NCI-H510A (cell line): Measurements from ENCODE around the gene SDF2.
"Not testable (repeated sequence)": the region's sequence is repeated elsewhere in the genome, so short reads cannot be mapped to it uniquely, and the experiment has no call there.

ENCODE experiments used
- DNase-seq: peaks from one replicate; lab custom pipeline; 2025; lab: John Stamatoyannopoulos, UW

SDF2 gene

DNA sequence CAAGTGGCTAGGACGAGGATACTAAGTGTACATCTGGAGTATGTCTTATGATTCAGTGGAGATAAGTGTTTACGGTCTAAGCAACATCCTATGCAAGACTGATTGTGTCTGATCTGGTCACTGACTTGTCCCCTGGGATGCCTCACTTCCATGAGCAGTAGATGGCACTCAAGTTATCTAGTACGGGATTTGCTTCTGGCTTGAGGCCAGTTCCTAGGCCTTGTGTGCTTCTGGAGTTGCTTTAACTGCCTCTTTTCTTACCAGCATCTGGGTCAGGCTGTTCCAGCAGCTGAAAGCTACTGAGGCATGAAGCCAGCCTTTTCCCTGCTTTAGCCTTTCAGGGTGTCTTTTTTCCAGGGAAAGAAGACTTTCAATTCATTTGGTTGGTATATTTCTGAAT, 23.3 kb upstream of the SDF2 start:
- no peak for DNase-seq

DNA sequence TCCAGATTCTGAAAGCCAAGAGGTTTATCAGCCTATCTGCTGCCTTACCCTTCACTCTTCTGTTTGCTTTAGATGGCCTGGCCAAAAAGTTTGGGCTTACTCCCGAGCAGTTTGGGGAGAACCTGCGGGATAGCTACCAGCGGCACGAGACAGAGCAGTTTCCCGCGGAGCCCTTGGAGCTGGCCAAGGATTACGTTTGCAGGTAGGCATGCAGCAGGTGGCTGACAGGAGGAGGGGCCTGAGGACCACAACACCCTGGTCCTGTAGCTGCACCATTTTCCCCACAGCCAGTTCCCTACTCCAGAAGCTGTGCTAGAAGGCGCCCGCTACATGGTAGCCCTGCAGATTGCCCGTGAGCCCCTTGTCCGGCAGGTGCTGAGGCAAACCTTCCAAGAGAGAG, 20.9 kb upstream of the SDF2 start:
- no peak for DNase-seq

DNA sequence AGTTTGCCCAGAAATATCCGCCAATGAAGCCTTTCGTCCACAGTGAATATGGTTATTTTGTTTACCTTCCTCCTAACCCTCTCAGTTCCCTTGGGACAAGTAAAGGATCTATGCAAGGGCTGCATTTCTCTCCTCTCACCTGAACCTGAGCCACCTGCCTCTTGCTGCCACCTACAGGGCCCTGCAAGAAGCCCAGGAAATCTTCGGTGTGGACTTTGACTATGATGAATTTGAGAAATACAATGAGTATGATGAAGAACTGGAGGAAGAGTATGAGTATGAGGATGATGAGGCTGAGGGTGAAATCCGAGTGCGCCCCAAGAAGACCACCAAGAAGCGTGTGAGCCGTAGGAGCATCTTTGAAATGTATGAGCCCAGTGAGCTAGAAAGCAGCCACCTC, 14.3 kb upstream of the SDF2 start:
- DNase-seq = no peak

DNA sequence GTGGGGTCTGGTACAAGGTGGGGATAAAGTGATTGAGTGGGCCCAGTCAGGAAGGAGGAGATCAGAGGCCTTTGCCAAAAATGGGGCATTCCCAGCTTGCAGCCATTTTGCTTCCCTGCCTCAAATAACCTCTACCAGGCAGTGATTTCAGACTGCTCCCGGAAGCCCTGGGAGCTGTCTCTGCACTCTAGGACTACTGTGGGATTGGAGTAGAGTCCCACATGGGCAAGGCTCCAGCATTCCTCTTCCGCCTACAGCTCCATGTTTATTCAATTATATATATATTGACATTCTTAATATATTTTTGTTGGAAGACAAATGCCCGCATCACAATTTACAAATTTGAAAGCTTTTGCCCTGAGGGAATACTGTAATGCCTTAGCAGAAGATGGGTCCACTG, 13.8 kb upstream of the SDF2 start:
- no peak for DNase-seq

DNA sequence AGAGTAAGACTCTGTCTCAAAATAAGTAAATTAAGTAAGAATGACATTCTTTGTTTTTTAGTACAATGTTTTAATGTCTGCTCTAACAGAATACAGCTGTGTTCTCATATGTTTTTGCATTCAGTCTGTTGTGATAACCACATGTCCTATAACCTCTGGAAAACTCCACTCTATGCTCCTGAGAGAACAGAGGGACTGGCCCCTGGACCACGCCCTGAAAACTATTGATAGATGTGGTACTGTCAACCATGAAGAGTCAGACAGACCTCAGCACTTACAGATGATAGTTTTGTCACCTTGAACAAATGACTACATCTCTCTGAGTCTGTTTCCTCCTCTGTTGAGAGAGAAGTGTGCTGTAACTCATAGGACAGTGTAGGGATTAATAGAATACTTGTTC, 8.2 kb upstream of the SDF2 start:
- no peak for DNase-seq

DNA sequence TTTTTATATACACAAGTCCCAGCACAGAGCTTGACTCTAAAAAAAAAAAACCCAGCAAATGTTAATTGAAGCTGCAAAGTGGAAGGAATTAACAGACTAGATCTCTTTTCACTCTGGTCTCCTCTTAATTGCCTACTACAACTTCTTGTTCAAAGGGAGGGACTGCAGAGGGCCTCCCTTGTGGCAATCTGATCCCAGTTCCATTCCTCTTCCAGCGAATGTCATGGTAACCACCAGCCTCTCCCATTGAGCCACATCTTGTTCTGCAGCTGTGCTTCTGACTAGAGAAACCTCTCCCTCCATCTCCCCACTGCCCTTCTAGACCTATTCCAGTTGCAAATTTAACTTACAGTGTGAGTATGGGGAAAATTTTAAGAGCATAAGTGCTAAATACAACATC, 6.2 kb upstream of the SDF2 start:
- no peak for DNase-seq

DNA sequence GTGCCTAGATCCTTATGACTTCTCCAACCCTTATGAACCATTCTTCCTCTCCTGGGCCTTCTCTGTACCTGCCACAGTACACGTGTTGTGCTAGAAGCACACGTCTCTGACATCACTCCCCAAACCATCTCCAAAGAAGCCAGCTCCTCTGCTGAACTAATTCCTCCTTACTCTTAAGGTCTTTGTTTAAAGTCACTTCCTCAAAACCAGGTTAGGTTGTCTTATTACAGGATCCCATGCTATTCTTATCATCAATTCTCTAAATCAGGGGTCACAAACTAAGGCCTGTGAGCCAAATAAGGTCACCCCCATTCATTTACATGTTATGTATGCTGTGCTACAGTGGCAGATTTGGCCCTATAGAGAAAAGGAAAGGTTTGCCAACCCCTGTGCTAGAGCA, 4.3 kb upstream of the SDF2 start:
- no peak for DNase-seq

DNA sequence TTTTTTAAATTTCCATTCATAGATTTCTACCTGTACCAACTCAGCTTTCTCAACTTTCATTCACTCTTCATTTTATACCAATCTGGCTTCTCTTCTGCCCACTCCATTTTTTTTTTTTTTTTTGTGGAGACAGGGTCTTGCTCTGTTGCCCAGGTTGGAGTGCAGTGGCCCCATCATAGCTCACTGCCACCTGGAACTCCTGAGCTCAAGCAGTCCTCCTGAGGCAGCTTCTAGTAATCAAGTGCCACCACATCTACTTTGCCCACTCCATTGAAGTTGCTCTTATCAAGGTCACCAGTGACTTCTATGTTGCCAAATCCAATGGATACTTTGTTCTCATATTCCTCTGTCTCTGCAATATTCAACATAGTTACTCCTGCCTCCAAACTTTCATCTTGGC, 2.0 kb upstream of the SDF2 start:
- DNase-seq = no peak

DNA sequence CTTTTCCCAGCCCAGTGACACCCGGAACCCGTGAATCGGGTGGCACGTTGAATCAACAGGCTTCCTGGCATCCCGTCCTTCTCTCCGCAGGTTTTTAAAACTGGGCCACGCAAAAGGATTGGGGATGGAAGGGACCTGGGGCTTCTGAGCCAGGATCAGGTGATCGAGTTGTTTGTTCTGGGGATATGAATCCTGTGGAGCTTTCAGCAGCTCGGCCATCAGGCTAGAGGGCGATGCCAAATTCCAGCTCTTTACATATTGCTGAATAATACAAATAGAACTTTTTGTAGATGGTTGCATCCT, 772 bp upstream of the SDF2 start:
- no peak for DNase-seq

DNA sequence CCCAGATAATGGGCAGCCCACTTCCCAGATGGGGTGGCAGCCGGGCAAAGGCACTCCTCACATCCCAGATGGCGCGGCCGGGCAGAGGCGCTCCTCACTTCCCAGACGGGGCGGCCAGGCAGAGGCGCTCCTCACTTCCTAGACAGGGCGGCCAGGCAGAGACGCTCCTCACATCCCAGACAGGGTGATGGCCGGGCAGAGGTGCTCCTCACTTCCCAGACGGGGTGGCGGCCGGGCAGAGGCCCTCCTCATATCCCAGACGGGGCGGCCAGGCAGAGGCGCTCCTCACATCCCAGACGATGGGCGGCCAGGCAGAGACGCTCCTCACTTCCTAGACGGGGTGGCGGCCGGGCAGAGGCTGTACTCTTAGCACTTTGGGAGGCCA, 2.2 kb downstream of the SDF2 start:
- DNase-seq = not testable (repeated sequence)

DNA sequence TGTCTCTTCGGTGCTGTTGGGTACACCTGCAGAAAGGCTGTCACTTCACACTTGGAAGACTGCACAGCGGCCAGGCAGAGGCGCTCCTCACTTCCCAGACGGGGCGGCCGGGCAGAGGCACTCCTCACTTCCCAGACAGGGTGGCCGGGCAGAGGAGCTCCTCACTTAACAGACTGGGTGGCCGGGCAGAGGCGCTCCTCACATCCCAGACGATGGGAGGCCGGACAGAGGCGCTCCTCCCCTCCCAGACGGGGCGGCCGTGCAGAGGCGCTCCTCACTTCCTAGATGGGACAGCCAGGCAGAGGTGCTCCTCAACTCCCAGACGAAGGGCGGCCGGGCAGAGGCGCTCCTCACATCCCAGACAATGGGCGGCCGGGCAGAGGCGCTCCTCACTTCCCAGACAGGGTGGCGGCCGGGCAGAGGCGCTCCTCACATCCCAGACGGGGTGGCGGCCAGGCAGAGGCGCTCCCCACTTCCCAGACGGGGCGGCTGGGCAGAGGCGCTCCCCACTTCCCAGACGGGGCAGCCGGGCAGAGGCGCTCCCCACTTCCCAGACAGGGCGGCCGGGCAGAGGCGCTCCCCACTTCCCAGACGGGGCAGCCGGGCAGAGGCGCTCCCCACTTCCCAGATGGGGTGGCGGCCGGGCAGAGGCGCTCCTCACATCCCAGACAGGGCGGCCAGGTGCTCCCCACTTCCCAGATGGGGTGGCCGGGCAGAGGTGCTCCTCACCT, 2.8 kb downstream of the SDF2 start:
- not testable (repeated sequence) for DNase-seq

DNA sequence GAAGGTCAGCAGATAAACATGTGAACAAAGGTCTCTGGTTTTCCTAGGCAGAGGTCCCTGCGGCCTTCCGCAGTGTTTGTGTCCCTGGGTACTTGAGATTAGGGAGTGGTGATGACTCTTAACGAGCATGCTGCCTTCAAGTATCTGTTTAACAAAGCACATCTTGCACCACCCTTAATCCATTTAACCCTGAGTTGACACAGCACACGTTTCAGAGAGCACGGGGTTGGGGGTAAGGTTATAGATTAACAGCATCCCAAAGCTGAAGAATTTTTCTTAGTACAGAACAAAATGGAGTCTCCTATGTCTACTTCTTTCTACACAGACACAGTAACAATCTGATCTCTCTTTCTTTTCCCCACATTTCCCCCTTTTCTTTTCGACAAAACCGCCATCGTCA, 3.4 kb downstream of the SDF2 start:
- DNase-seq = not testable (repeated sequence)

DNA sequence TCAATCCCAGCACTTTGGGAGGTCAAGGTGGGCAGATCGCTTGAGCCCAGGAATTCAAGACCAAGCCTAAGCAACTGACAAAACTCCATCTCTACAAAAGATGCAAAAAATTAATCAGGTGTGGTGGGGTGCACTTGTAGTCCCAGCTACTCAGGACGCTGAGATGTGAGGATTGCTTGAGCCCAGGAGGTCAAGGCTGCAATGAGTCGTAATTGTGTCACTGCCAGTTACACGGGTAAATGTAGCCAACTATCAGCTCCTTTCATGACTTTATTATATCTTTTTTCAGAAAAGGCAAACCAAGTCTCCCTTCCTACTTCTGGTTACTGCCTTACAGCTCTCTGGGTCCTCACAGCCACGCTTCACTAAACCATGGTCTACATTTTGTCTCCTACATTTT, 4.0 kb downstream of the SDF2 start:
- no peak for DNase-seq

DNA sequence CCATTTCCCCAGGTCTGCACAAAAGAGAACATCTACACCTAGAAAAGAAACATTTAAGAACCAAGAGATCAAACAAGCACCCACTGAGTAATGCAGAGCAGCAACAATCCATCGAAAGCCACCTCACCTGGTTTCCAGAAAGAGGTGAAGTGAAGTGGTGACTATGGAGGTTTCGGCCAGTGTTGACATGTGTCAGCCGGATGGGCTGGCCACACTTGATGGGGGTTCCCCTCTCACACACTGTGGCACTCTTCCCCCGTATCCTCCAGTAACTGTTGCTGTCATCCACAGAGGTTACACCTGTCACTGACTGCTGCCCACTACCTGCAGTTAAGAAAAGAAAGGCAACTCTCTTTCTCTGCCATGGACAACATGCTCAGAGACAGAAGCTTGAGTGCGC, 6.5 kb downstream of the SDF2 start:
- no peak for DNase-seq

DNA sequence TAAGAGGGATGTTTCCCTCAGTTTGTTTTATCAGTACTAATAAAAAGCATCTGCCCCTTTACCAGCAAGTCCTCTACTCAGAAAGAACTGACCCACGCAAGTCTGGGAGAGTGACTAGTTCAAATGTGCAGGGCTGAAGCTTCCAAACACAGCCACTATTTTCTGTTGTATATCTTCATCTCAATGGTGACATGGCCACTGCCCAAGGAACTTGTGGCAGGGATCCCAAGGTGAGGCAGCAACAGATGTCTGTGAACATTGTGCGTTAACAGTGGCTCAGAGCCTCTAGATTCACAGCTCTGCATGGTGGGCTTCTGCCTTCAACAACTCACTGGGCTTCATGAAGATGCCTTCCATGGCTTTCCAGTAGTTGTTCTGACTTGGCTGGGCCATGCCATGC, 13.0 kb downstream of the SDF2 start:
- DNase-seq = no peak

DNA sequence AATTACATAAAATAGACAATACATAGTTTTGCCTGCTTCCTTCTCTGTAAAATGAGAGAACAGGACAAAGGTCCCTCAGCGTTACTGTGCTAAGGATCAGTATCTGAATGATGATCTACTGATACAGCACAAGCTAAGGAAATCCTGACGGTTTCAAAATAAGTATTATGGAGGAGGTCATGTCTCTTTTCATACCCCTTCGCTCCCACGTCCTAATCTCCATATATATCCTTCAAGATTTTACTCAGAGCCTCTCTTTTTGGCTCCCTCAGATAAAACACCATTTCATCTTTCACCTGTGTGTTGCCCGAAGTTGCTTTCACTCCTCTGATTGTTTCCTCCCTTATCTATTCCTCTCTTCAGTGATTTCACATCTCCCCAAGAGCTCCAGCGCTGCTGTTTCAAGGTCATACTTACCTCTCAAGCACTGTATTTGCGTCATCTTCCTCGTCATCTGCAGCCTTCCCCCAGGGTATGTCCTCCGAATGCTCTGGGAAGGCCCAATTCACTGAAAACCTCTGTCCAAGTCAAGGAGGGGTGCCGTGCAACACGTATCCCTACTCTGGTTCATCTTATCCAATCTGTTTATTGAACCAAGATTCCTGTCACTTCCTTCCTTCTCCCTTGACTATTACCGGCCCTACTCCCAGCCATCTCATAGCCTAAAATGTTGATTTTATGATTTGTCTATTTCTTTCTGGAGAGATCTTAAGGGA, 15.5 kb downstream of the SDF2 start:
- DNase-seq = no peak

DNA sequence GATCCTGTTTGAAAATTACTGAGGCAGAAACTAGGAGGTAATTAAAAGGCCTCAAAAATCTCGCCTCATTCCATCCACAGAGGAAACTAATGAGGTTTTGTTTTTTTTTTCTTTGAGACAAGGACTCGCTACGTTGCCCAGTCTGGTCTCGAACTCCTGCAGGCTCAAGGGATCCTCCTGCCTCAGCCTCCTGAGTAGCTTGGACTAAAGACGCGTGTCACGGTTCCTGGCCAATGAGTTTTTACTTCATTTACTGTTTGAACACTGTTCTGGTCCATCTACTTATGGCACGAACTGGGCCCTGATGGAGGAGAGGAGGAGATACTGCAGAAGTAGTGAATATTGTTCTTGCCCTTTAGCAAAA, 16.1 kb downstream of the SDF2 start:
- DNase-seq = no peak

DNA sequence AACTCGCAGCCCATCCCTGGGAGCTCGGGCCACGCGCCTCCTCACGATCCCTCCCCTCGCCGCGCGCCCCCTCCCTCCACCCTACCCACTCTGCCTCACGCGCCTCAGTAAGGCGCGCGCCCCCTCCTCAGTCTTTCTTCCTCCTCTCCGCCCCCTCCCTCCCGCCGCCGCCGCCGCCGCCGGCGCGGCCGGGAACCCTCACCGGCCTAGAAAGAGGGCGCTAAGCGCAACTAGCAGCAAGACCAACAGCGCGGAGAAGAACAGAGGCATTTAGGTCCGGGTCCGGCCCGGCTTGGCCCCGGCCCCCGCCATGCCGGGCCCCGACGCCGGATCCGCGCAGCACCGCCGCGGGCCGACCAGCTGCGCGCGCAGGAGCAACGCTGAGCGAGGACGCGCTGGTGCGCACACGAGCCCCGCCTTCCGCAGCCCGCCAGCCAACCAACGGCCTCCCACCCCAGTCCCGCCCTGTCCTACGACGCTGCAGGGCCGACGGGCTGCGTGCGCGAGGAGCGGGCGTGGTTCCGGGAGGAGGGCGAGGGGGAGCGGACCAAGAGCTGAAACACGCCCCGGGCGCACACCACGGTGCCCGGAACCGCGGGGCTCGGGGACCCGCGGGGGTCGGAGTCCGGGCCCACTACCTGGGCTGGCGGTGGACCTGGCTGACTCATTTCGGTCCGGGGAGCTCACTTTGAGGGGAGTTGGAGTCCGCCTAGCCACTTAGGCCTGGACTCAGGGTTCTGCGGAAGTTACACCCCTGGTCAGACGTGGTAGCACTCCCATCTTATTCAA, 16.7 kb downstream of the SDF2 start, which contains the start of gene BLTP2:
TSS of gene BLTP2 (minus strand) at position 372 of the 789 bp plus-strand sequence. CDS start at position 270, 102 bp downstream.
- DNase-seq = peak; percentile 90

DNA sequence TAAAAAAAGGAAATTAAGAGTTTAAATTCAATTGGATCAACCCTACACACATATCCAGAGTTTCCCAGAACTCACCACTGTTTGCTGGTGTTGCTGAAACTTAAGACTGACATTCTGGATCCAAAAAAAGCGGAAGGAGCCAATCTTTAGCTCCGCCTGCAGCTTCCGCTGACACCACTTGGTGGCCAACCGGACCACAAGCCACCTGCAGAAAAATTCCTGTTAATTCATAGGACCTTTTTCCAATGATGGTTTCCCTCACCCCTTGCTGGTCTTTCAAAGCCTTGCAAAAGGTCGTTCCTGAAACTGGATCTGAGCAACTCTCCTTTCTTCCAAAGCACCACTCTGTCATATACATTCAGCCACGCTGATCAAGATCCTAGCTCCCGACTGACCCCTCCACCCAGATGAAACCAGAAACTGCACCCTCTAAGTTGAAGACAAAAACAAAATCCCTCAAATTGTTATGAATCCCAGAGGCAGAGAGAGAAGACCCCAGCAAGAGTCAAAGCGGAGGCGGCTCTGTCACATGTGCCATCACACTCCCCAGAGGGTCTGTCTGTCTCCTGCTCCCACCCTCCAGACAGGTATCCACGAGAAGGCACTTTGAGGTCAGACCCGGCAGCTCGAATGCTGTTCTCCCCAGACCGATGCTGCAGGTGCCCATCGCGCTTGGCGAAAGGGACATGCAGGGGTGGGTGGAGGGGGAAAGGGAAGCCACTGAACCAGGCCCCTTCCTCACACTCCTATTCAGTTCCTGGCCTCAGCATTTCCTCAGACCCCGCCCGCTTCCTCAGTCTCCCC, 17.5 kb downstream of the SDF2 start:
- DNase-seq = peak; percentile 19

DNA sequence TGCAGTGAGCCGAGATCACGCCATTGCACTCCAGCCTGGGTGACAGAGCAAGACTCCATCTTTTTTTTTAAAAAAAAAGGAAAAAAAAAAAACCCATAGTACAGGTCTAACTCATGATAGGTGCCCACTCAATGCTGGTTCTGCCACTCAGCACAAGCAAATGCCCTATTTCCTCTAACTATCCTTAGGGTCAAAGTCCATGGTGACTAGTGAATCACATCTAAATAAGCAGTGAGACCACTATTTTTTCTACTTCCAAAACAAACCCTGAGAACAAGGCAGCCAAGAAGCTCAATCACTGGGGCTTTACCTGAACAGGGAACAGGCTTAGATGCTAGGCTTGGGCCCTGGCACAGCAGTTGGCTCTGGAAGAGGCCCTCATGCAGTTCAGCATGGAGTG, 20.1 kb downstream of the SDF2 start:
- no peak for DNase-seq

DNA sequence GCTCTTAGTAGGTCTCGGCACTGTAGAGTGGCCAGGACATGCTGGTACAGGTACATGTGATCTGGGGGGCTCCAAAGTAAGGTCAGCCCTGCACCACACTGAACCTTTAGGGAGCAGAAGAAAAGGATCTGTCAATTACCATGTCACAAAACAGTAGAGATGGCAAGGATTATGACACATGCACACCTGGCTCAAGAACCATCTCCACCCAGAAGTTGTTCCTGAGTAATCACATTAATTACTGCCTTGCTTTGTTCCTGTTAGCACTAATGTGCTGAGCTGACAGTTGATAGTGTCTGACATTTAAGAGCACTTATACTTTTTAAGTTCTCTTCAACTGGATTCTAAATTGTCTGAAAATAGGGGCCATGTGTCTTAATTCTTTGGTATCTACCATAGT, 26.2 kb downstream of the SDF2 start:
- DNase-seq = no peak

DNA sequence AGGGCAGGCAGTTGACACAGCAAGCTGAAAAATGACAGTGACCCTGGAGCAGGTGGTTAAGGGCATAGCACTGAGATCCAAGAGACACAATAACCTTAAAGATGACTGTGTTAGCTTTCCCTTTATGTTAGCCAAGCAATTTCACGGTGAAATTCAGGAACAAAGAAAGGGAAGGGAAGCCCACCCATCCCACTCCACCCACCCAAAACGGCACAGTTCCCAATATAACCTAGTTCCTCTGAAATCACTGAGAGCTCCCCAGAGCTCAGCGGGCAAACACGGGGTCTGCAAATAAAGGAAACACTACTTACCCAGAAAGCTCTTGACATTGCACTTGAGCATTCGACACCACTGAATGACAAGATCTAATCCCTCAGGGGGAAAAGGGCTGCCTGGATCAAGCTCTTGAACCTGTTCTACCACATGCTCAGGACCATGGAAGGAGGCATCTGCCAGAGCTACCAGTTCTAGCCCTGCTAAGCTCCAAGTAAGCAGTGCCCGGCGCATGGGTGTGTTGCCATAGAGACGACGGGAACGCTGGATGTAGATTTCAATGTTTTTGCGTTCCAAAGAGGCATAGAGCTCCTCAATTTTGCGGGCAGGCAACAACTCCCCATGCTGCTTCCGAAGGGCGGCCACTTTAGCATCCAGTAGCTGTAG, 27.4 kb downstream of the SDF2 start:
- DNase-seq = peak; percentile 62
